IMR-90 (cell line): ENCODE measurements around the gene DBNL. TPM values are rescaled to one million over a fixed set of nuclear protein-coding genes. Genes with fewer than 3 reads are reported as not detected.

Experiments used
- ATAC-seq: fragments of 200-7000 bp; cut with Tn5 transposase; 2 replicates; pipeline ENCODE4 v1.9.1; 2020; ENCODE audit warnings: low read depth, mild to moderate bottlenecking, moderate library complexity
- BruUV-seq: library from RNA; stranded (reverse); fragments of 400-500 nt; replicated peaks from 2 replicates; lab custom pipeline; 2021; lab: Mats Ljungman, UMichigan
- CTCF ChIA-PET: fragments of 300-600 bp; formaldehyde crosslinking; extraction: SDS; loops from one replicate; lab custom pipeline; 2021; ENCODE audit warnings: antibody characterized with exemption; lab: Yijun Ruan, JAX
- POLR2A ChIA-PET: fragments of 300-600 bp; sonication (Branson Sonifier 250); formaldehyde crosslinking; loops from one replicate; lab custom pipeline; 2022; ENCODE audit warnings: antibody characterized with exemption; ENCODE audit not compliant: unreplicated experiment; lab: Charles Lee
- DNase-seq: peaks from one replicate; pipeline ENCODE4 v3.0.0; 2013
- H2AFZ ChIP-seq: replicated peaks from 2 replicates; pipeline ENCODE3; 2013; ENCODE audit warnings: low read length, mild to moderate bottlenecking; ENCODE audit not compliant: poor library complexity
- H2AK5ac ChIP-seq: 2 replicates; pipeline ENCODE4 v1.6.1; 2013; ENCODE audit warnings: low read depth, low read length, inconsistent platforms
- H2AK9ac ChIP-seq: replicated peaks from 2 replicates; pipeline ENCODE3; 2013; ENCODE audit warnings: mild to moderate bottlenecking, low read depth, low read length, moderate library complexity; ENCODE audit not compliant: poor library complexity
- H2BK120ac ChIP-seq: 2 replicates; pipeline ENCODE4 v1.6.1; 2013; ENCODE audit warnings: low read depth, low read length, inconsistent platforms
- H2BK15ac ChIP-seq: 3 replicates; pipeline ENCODE4 v1.6.1; 2013; ENCODE audit warnings: low read depth, low read length, inconsistent platforms
- H2BK20ac ChIP-seq: 2 replicates; pipeline ENCODE4 v1.6.1; 2013; ENCODE audit warnings: low read depth, mild to moderate bottlenecking, inconsistent platforms, low read length, moderate library complexity
- H2BK5ac ChIP-seq: 2 replicates; pipeline ENCODE4 v1.6.1; 2013; ENCODE audit warnings: mild to moderate bottlenecking, low read depth, low read length, inconsistent platforms; ENCODE audit not compliant: poor library complexity, severe bottlenecking
- H3K14ac ChIP-seq: replicated peaks from 2 replicates; pipeline ENCODE4 v1.6.1; 2013; ENCODE audit warnings: low read depth, low read length, inconsistent platforms
- H3K18ac ChIP-seq: 2 replicates; pipeline ENCODE4 v1.6.1; 2013; ENCODE audit warnings: low read depth, low read length, control low read depth
- H3K23ac ChIP-seq: 2 replicates; pipeline ENCODE4 v1.6.1; 2013; ENCODE audit warnings: low read depth, low read length, inconsistent platforms
- H3K27ac ChIP-seq: 2 replicates; pipeline ENCODE4 v1.5.1; 2013; ENCODE audit warnings: mild to moderate bottlenecking, control low read depth, low read length; ENCODE audit not compliant: insufficient read depth
- H3K27me3 ChIP-seq: 2 replicates; pipeline ENCODE4 v1.6.1; 2013; ENCODE audit warnings: low read length; ENCODE audit not compliant: control insufficient read depth, insufficient read depth
- H3K36me3 ChIP-seq: 2 replicates; pipeline ENCODE4 v1.6.1; 2013; ENCODE audit warnings: low read length, mixed read lengths; ENCODE audit not compliant: control insufficient read depth, insufficient read depth
- H3K4ac ChIP-seq: 2 replicates; pipeline ENCODE4 v1.6.1; 2013; ENCODE audit warnings: low read depth, low read length, inconsistent platforms
- H3K4me1 ChIP-seq: 2 replicates; pipeline ENCODE4 v1.6.1; 2013; ENCODE audit warnings: low read length, mixed read lengths; ENCODE audit not compliant: control insufficient read depth, insufficient read depth
- H3K4me2 ChIP-seq: 2 replicates; pipeline ENCODE4 v1.6.1; 2013; ENCODE audit warnings: low read depth, mild to moderate bottlenecking, control low read depth, low read length, moderate library complexity
- H3K4me3 ChIP-seq: 2 replicates; pipeline ENCODE4 v1.5.1; 2013; ENCODE audit warnings: low read depth, mild to moderate bottlenecking, control low read depth, low read length, moderate library complexity; ENCODE audit not compliant: insufficient read depth
- H3K56ac ChIP-seq: 2 replicates; pipeline ENCODE4 v1.6.1; 2013; ENCODE audit warnings: low read length, inconsistent platforms; ENCODE audit not compliant: insufficient read depth; ENCODE audit errors: extremely low read depth
- H3K79me1 ChIP-seq, 2 experiments: 2 replicates each; pipeline ENCODE4 v1.6.1; 2013; ENCODE audit warnings: low read length in 2 of 2, inconsistent platforms in 1 of 2, low read depth in 1 of 2
- H3K9ac ChIP-seq: 2 replicates; pipeline ENCODE4 v1.6.1; 2013; ENCODE audit warnings: low read depth, low read length, control low read depth
- H3K9me1 ChIP-seq: 2 replicates; pipeline ENCODE4 v1.6.1; 2013; ENCODE audit warnings: low read length, inconsistent platforms; ENCODE audit not compliant: insufficient read depth
- H3K9me3 ChIP-seq: 2 replicates; pipeline ENCODE4 v1.6.1; 2013; ENCODE audit warnings: low read length; ENCODE audit not compliant: control insufficient read depth, insufficient read depth
- H4K20me1 ChIP-seq: 2 replicates; pipeline ENCODE4 v1.6.1; 2013; ENCODE audit warnings: low read length, inconsistent platforms; ENCODE audit not compliant: insufficient read depth
- H4K5ac ChIP-seq: 2 replicates; pipeline ENCODE4 v1.6.1; 2013; ENCODE audit warnings: mild to moderate bottlenecking, low read depth, low read length, control low read depth
- H4K8ac ChIP-seq, 2 experiments: 2 replicates each; pipeline ENCODE4 v1.6.1; 2013; ENCODE audit warnings: low read depth in 2 of 2, low read length in 2 of 2, control low read depth in 1 of 2, inconsistent platforms in 1 of 2
- H4K91ac ChIP-seq: 2 replicates; pipeline ENCODE4 v1.6.1; 2013; ENCODE audit warnings: low read depth, low read length, inconsistent platforms; ENCODE audit not compliant: insufficient read depth
- BHLHE40 ChIP-seq: fragments of 150-350 bp; IDR thresholded peaks from 2 replicates; pipeline ENCODE4 v1.6.1; 2016; ENCODE audit warnings: mild to moderate bottlenecking, low read depth, low read length
- CHD1 ChIP-seq: IDR thresholded peaks from 2 replicates; pipeline ENCODE4 v1.6.1; 2012; ENCODE audit warnings: low read depth, low read length, improper control_type of control experiment
- FOS ChIP-seq: fragments of 150-350 bp; IDR thresholded peaks from 2 replicates; pipeline ENCODE4 v1.6.1; 2016; ENCODE audit warnings: low read depth, low read length
- MAFK ChIP-seq: IDR thresholded peaks from 2 replicates; pipeline ENCODE4 v1.6.1; 2012; ENCODE audit warnings: low read depth, low read length, improper control_type of control experiment
- MAZ ChIP-seq: IDR thresholded peaks from 2 replicates; pipeline ENCODE4 v1.6.1; 2012; ENCODE audit warnings: low read depth, mild to moderate bottlenecking, low read length, improper control_type of control experiment, moderate library complexity, borderline replicate concordance
- POLR2A ChIP-seq: IDR thresholded peaks from 2 replicates; pipeline ENCODE4 v1.6.1; 2012; ENCODE audit warnings: mild to moderate bottlenecking, low read depth, low read length
- RAD21 ChIP-seq: IDR thresholded peaks from 2 replicates; pipeline ENCODE4 v1.6.1; 2012; ENCODE audit warnings: low read length, improper control_type of control experiment
- RCOR1 ChIP-seq: IDR thresholded peaks from 2 replicates; pipeline ENCODE4 v1.6.1; 2012; ENCODE audit warnings: mild to moderate bottlenecking, low read length, improper control_type of control experiment; ENCODE audit not compliant: insufficient replicate concordance
- RFX5 ChIP-seq: IDR thresholded peaks from 2 replicates; pipeline ENCODE4 v1.8.0; 2012; ENCODE audit warnings: low read depth, mild to moderate bottlenecking, low read length, moderate library complexity
- USF2 ChIP-seq: fragments of 150-350 bp; IDR thresholded peaks from 2 replicates; pipeline ENCODE4 v1.6.1; 2017; ENCODE audit warnings: mild to moderate bottlenecking, antibody characterized with exemption, low read length, low read depth
- WGBS, 2 experiments: methylation state at CpG; one replicate each; pipeline versions ENCODE4 v1.1.5 to v1.1.7; 2013; ENCODE audit warnings: missing lambda C conversion rate in 2 of 2; ENCODE audit not compliant: insufficient read length in 1 of 2; ENCODE audit errors: extremely low coverage in 2 of 2; 5-methylcytosine and 5-hydroxymethylcytosine counted together
- dilution Hi-C: fragments of 300-500 bp; cut with HindIII; formaldehyde crosslinking; loops from one replicate; pipeline ENCODE4 v1.14.3; 2018; ENCODE audit warnings: low sequenced_read_pairs; ENCODE audit not compliant: unreplicated experiment
- in situ Hi-C: fragments of 300-500 bp; cut with MboI; formaldehyde crosslinking; loops from 3 replicates; pipeline ENCODE4 v1.14.3; 2019; ENCODE audit warnings: low sequenced_read_pairs, inconsistent platforms, mixed read lengths
- intact Hi-C: fragments of 100-400 bp; cut with micrococcal nuclease; formaldehyde crosslinking; loops from 2 replicates; pipeline ENCODE4 v1.10.0; 2022
- polyA plus RNA-seq, 3 experiments: library from polyadenylated mRNA; depleted of rRNA; stranded (reverse); fragments of >200 nt; gene quantifications; 2 replicates each; pipeline ENCODE4 v1.2.3, GENCODE V29; 2012; ENCODE audit warnings: low replicate concordance in 1 of 3
- total RNA-seq: library from RNA; depleted of rRNA; stranded (reverse); fragments of >200 nt; gene quantifications from 2 replicates; pipeline ENCODE4 v1.2.3, GENCODE V29; 2012
- TF ChIP-seq, protein P1 (sequence below): conservative IDR thresholded peaks from 2 replicates; pipeline ENCODE4 v1.5.1; 2012; ENCODE audit warnings: mild to moderate bottlenecking, low read depth, low read length, improper control_type of control experiment

Gene DBNL
- total and polyA plus RNA-seq, 2 of the 4 experiments (the other 2 are of a cell fraction) = 157 to 179 TPM

DNA sequence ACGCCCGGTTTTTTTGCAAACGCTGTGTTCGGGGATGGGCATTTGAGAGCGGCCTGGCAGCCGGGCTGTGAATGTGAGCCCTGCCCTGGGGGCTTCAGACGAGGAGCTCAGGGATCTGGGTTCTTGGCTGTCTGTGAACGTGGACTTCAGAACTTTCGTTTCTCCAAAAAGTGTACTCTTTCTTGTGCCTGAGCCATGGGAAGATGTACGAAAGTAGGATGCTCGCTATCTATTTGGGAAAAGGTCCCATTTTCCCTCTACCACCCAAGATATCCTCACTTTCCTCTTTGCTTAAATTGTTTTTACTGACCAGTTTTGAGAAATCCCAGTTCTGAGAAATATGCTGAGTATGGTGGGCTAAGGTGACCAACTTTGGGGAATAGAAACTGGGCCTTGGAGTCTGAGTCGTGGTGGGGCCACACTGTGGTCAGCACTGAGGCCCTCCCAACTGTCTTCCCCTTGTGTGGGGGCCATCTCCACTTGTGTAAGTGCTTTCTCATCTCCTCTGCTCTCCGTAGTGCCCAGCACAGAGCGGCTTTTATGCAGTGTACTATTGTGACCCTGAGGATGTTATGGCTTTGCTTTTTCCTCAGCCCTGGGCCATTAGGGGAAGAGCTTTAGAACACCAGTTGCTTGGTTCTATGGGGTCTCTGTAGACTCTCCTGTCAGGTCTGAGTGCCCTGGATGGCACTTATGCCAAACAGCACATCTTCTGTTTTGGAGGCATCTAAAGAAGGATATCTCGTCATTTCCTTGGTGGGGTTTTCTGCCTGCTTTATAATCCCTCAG is 918 bp downstream of the DBNL start:
- in situ Hi-C loops = no loop called here
- peak overlapping the region; percentile 82 for H3K27ac ChIP-seq

More for the DNA sequence above, 918 bp downstream of the DBNL start:
- H4K8ac ChIP-seq = peak overlapping the region; percentile 54 to 80
- peaks cover 18% of the 10 kb centered on the region for H3K36me3 ChIP-seq
- no TSS peak for BruUV-seq
- DNase-seq = no peak
- WGBS, 2 experiments = 5% methylated on average over 6 of the region's 15 CpGs; no CpG with 5 or more reads in 1 of the 2 experiments
- peak overlapping the region; percentile 88 for H3K23ac ChIP-seq
- H3K56ac ChIP-seq = peak overlapping the region; percentile 84
- peaks cover 27% of the 10 kb centered on the region for H3K9me1 ChIP-seq
- H2AK5ac ChIP-seq = peak overlapping the region; percentile 89
- H3K4me1 ChIP-seq = peaks cover 8% of the 10 kb centered on the region
- intact Hi-C loops = no loop called here
- peak overlapping the region; percentile 98 for H2AFZ ChIP-seq
- H4K20me1 ChIP-seq = peaks cover 40% of the 10 kb centered on the region
- peak overlapping the region; percentile 85 for H3K4ac ChIP-seq
- H3K4me2 ChIP-seq = peak overlapping the region; percentile 96
- ATAC-seq = peak; percentile 68; the same call in 1 of the 2 replicates
- CTCF ChIA-PET = no interaction called here
- no peak for TF ChIP-seq FOS
- TF ChIP-seq POLR2A = no peak
- TF ChIP-seq BHLHE40 = no peak
- no peak for TF ChIP-seq CHD1
- no peak for TF ChIP-seq USF2
- TF ChIP-seq MAZ = no peak
- TF ChIP-seq MAFK = no peak
- TF ChIP-seq RCOR1 = no peak
- TF ChIP-seq, protein P1, sequence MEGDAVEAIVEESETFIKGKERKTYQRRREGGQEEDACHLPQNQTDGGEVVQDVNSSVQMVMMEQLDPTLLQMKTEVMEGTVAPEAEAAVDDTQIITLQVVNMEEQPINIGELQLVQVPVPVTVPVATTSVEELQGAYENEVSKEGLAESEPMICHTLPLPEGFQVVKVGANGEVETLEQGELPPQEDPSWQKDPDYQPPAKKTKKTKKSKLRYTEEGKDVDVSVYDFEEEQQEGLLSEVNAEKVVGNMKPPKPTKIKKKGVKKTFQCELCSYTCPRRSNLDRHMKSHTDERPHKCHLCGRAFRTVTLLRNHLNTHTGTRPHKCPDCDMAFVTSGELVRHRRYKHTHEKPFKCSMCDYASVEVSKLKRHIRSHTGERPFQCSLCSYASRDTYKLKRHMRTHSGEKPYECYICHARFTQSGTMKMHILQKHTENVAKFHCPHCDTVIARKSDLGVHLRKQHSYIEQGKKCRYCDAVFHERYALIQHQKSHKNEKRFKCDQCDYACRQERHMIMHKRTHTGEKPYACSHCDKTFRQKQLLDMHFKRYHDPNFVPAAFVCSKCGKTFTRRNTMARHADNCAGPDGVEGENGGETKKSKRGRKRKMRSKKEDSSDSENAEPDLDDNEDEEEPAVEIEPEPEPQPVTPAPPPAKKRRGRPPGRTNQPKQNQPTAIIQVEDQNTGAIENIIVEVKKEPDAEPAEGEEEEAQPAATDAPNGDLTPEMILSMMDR = no peak
- TF ChIP-seq RAD21 = no peak
- no peak for TF ChIP-seq RFX5
- no peaks in the 10 kb centered on the region for H3K9me3 ChIP-seq
- peak overlapping the region; percentile 98 for H2AK9ac ChIP-seq
- no peak overlapping the region for H2BK120ac ChIP-seq
- no peak overlapping the region for H2BK20ac ChIP-seq
- H2BK15ac ChIP-seq = no peak overlapping the region
- no peak overlapping the region for H3K18ac ChIP-seq
- peak overlapping the region; percentile 79 for H3K4me3 ChIP-seq
- H3K79me1 ChIP-seq = peaks cover 29 to 59% of the 10 kb centered on the region in 2 experiments
- H3K14ac ChIP-seq = peak overlapping the region; percentile 92
- H2BK5ac ChIP-seq = peak overlapping the region; percentile 78
- no peaks in the 10 kb centered on the region for H3K27me3 ChIP-seq
- peak overlapping the region; percentile 70 for H4K91ac ChIP-seq
- dilution Hi-C loops = no loop called here
- POLR2A ChIA-PET = interaction anchor here (0.6 kb wide), 1 partner anchor 20 kb away, joined by 19 read pairs; no protein-coding TSS in a partner anchor
- H4K5ac ChIP-seq = peak overlapping the region; percentile 19
- H3K9ac ChIP-seq = peak overlapping the region; percentile 88
